Measurements from ENCODE around the gene EVPL.
"Not testable (repeated sequence)": the region's sequence is repeated elsewhere in the genome, so short reads cannot be mapped to it uniquely, and the experiment has no call there.

Gene EVPL

DNA sequence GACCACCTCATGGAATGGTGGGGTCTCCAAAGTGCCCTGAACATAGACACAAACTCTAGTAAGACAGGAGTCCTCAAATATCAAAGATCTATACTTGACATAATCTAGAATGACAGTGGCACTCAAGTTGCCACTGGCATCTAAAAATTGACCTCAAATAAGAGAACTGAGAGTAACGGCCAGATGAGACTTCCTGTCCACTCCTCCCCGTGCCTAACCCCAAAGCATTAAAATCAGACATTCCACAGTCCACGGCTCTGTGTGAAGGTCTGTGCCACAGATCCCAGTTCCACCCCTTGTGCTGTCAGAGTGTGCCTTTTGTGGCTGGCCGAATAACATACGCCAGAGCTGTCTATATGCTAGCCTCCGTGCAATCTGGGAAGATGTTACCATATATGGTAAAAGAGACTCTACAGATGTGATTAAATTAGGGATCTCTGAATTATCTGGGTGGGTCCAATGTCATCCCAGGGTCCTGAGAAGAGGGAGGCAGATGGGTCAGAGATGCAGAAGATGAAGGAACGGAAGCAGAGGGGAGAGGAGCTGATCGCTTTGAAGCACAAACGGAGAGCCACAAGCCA lies 21.0 kb upstream of the EVPL start:
- DNase-seq (ENCODE audit: low spot score): no peak

- DNase-seq (ENCODE audit: low spot score): no peak
These were observed 19.0 kb upstream of the EVPL start for GRCh38 chr17:76046064-76046463.

- DNase-seq (ENCODE audit: low spot score): not testable (repeated sequence)
These were observed 17.4 kb upstream of the EVPL start for GRCh38 chr17:76044475-76045007.

- DNase-seq (ENCODE audit: low spot score): not testable (repeated sequence)
These were observed 15.8 kb upstream of the EVPL start for GRCh38 chr17:76042868-76043267.

DNA sequence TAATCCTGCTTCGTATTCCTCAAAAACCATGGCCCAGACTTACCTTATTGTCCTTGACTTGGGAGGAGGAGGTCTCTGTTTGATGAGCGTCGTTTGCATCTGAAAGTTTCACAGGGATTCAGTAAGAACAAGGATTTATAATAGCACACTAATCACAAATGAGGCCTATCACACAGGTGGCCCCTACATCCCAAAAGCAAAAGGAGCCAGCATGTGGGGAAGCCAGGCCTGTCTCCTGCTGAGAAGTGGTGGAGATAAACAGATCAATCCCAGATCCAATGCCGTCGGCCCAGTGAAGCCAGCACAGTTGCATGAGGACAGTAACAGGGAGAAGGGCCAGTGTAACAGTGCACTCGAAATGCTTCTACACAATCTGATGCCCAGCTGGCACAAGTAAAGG lies 13.3 kb upstream of the EVPL start:
- no peak for DNase-seq (ENCODE audit: low spot score)

DNA sequence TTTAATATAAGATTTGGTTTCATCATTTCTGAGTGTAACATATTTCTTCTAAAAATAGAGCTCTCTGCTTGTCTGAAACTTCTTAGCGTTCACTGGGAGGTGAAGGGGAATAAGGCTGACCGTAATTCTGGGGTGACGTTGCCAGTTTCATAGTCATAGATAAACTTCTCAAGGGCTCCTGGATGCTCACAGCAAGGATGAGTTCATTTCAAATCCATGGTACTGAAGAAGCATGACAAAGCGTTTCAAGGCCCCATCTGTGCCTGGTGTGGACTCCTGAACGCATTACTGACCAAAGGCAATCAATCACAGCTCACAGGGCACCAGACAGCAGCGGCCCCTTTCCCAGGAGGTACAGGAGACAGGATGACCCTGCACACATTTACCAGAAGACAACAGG lies 12.0 kb upstream of the EVPL start:
- no peak for DNase-seq (ENCODE audit: low spot score)

DNA sequence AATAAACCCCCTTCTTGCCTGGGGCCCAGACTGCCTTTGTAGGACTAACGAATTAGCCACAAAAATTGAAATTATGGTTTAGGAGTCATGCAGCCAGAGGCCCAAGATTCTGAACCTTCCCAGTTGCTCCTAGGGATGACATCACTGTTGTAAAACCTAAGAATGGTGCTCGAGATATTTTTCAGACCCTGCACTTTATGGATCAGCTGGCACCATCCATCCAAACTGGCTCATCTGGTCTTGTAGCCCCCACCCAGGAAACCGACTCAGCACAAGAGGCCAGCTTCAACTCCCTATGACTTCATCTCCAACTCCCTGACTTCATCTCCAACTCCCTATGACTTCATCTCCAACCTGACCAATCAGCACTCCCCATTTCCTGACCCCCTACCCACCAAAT lies 10.9 kb upstream of the EVPL start:
- DNase-seq (ENCODE audit: low spot score): no peak

- DNase-seq (ENCODE audit: low spot score): no peak
These were observed 9.6 kb upstream of the EVPL start for GRCh38 chr17:76036497-76037261.

- DNase-seq (ENCODE audit: low spot score): no peak
These were observed 7.6 kb upstream of the EVPL start for GRCh38 chr17:76034428-76035350.

- no peak for DNase-seq (ENCODE audit: low spot score)
These were observed 6.0 kb upstream of the EVPL start for GRCh38 chr17:76033139-76033538.

DNA sequence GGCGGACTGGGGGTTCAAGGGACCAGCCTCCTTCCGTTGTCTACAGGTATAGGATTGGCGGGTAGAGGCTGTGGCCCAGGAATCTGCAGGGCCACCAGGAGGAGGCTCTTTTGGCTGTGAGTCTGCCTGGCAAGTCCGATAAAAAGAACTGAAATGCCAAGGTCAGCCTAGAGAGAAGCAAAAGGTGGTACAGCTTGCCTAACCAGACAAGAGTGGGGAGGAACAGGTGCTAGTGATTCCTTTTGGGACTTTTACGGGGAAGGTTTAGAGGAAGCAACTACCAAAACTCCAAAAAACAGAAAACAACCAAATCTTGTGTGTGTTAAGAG lies 5.6 kb upstream of the EVPL start:
- no peak for DNase-seq (ENCODE audit: low spot score)

DNA sequence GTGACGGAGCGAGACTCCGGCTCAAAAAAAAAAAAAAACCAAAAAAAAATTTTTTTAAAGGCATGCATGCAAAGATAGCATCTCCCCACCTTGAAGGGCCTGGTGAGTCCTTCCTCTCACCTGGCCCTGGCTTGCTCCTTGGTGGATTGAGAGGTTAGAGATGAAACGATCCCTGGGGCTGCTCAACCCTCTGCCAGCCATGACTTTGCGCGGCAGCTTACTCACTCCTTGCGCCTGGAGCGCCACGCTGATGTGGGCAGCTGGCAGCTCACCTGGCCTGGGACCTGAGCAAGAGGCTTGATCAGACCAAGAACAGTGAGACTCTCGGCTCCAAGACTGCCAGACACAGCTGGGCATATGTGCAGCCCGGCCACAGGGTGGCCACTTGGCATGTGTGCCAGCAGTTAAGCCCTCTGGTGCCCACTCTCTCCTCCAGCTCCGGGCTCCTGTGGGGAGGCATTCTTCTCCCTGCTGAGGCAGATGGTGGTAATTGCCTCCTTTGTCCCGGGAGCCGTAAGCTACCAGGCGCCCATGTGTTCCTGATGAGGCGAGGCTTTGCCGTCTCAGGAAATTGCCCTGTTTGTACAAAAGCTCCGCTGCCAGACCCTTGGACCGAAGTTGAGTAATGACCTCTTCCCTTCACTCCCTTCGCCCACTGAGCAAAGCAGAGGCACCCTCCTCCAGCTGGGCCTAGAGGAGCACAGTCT lies 5.1 kb upstream of the EVPL start:
- DNase-seq (ENCODE audit: low spot score): no peak

- DNase-seq (ENCODE audit: low spot score): no peak
These were observed 370 bp downstream of the EVPL start for GRCh38 chr17:76026714-76027158.

- no peak for DNase-seq (ENCODE audit: low spot score)
These were observed 1.8 kb downstream of the EVPL start for GRCh38 chr17:76025294-76025693.

DNA sequence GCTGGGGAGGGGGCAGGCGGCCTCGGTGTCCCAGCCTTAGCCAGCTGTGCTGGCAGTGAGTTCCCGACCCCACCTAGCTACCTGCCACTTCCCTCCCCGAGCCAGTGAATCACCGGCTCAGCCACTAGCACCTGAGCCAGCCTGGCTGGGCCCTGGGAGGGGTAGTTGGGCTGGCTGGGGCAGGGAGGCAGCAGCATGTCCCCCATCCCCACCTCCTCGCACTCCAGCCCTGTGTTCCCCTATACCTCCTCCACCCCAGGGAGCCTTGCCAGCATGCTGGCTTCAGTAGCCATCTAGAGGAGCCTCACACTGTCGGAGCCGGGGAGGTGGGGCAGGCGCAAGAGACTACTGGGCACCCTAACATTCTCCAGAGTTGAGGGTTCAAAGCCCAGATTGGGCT lies 2.8 kb downstream of the EVPL start:
- no peak for DNase-seq (ENCODE audit: low spot score)

DNA sequence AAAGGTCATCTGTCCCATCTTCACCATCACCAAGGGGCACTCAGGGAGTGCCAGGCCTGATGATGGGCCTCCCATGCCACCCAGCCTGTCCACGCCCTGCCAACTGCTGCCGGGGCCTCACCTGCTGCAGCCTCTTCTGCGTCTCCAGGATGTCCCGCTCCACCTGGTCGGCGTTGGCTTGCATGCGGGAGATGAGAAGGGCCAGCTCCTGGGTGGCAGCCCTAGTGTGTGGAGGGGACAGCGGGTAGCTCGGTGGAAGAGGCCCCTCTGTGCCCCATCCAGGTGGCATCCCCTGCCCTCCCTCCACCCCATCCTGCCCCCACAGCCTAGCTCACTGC lies 3.2 kb downstream of the EVPL start:
- no peak for DNase-seq (ENCODE audit: low spot score)

GRCh38 chr17:76022973-76023899 lies 3.9 kb downstream of the EVPL start:
- DNase-seq (ENCODE audit: low spot score): no peak

GRCh38 chr17:76022285-76022684 lies 4.8 kb downstream of the EVPL start:
- DNase-seq (ENCODE audit: low spot score): no peak

DNA sequence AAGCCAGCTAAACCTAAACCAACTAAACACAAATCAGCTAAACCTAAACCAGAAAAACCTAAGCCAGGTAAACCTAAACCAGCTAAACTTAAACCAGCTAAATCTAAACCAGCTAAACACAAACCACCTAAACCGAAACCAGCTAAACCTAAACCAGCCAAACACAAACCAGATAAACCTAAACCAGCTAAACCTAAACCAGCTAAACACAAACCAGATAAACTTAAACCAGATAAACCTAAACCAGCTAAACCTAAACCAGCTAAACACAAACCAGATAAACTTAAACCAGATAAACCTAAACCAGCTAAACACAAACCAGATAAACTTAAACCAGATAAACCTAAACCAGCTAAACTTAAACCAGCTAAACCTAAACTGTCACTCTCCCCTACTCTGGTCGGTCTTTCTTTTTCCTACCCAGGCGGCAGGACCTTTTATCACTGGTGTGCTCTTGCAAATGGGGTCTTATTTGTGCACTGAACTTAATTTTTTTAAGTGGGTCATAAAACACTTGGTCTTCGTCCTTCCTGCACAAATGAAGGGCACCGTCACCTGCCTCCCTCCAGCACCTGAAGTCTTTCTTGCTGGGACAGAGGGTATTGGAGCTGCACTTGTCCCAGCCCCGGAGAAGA lies 7.2 kb downstream of the EVPL start:
- no peak for DNase-seq (ENCODE audit: low spot score)

GRCh38 chr17:76018801-76019200 lies 8.3 kb downstream of the EVPL start:
- DNase-seq (ENCODE audit: low spot score): no peak

GRCh38 chr17:76018340-76018680 lies 8.8 kb downstream of the EVPL start:
- DNase-seq (ENCODE audit: low spot score): no peak
